HG02642 (cell line): ENCODE data around the gene OSCP1.
A peak's percentile ranks its signal among the peaks of the same experiment; 100 is the strongest.

Experiments used
- ATAC-seq: cut with Tn5 transposase; IDR thresholded peaks from one replicate; pipeline ENCODE4 v1.9.1; 2021; ENCODE audit warnings: mild to moderate bottlenecking; ENCODE audit not compliant: unreplicated experiment, poor library complexity

The OSCP1 gene

GRCh38 chr1:36453051-36453450 lies 2.8 kb upstream of the OSCP1 start:
- no peak for ATAC-seq

- ATAC-seq, result no peak
These were observed 661 bp upstream of the OSCP1 start for GRCh38 chr1:36450919-36451305.

GRCh38 chr1:36448530-36449056 lies 1.7 kb downstream of the OSCP1 start:
- no peak for ATAC-seq

- ATAC-seq, result no peak
These were observed 2.8 kb downstream of the OSCP1 start for GRCh38 chr1:36447450-36447849.

GRCh38 chr1:36446746-36447145 lies 3.5 kb downstream of the OSCP1 start:
- no peak for ATAC-seq

- ATAC-seq, result no peak
These were observed 4.0 kb downstream of the OSCP1 start for GRCh38 chr1:36446271-36446670.

GRCh38 chr1:36443297-36443696 lies 7.0 kb downstream of the OSCP1 start:
- no peak for ATAC-seq

GRCh38 chr1:36442337-36442736 lies 7.9 kb downstream of the OSCP1 start:
- no peak for ATAC-seq

- no peak for ATAC-seq
These were observed 9.6 kb downstream of the OSCP1 start for GRCh38 chr1:36440646-36441045.

GRCh38 chr1:36440044-36440443 lies 10.2 kb downstream of the OSCP1 start:
- no peak for ATAC-seq

GRCh38 chr1:36438715-36439114 lies 11.5 kb downstream of the OSCP1 start:
- ATAC-seq, result no peak

GRCh38 chr1:36436821-36437220 lies 13.4 kb downstream of the OSCP1 start:
- no peak for ATAC-seq

- no peak for ATAC-seq
These were observed 17.1 kb downstream of the OSCP1 start for GRCh38 chr1:36433102-36433501.

- no peak for ATAC-seq
These were observed 17.6 kb downstream of the OSCP1 start for GRCh38 chr1:36432616-36433015.

GRCh38 chr1:36425791-36426190 lies 24.5 kb downstream of the OSCP1 start:
- ATAC-seq, result no peak

GRCh38 chr1:36421649-36422048 lies 28.6 kb downstream of the OSCP1 start:
- ATAC-seq, result no peak

- ATAC-seq, result peak; percentile 77
These were observed 29.4 kb downstream of the OSCP1 start for GRCh38 chr1:36420836-36421317.

- ATAC-seq, result no peak
These were observed 29.8 kb downstream of the OSCP1 start for GRCh38 chr1:36420409-36420808.

- ATAC-seq, result no peak
These were observed 30.7 kb downstream of the OSCP1 start for GRCh38 chr1:36419569-36419968.

GRCh38 chr1:36419140-36419539 lies 31.1 kb downstream of the OSCP1 start:
- ATAC-seq, result no peak

GRCh38 chr1:36417931-36418330 lies 32.3 kb downstream of the OSCP1 start:
- no peak for ATAC-seq

- ATAC-seq, result no peak
These were observed 34.5 kb downstream of the OSCP1 start for GRCh38 chr1:36415661-36416326.
